ENCODE results near the gene RAI1.

Gene RAI1

GRCh38 chr17:17740615-17741348 lies 59.5 kb downstream of the RAI1 start:
- no peak for ATAC-seq
- no peak for TF ChIP-seq TCF4 (CRISPR knock-in tag; IDR thresholded peaks at IDR 0.05; ENCODE audit: borderline replicate concordance)
- no peak for TF ChIP-seq TOX (CRISPR knock-in tag; IDR thresholded peaks at IDR 0.05; ENCODE audit: borderline replicate concordance)
- TF ChIP-seq SNAI2 (CRISPR knock-in tag; IDR thresholded peaks at IDR 0.05), result no peak
- TF ChIP-seq BACH2 (CRISPR knock-in tag; IDR thresholded peaks at IDR 0.05; ENCODE audit: borderline replicate concordance), result no peak
- no peak for TF ChIP-seq ISL1 (CRISPR knock-in tag; IDR thresholded peaks at IDR 0.05)
- TF ChIP-seq ZNF8 (CRISPR knock-in tag; IDR thresholded peaks at IDR 0.05), result no peak
- TF ChIP-seq ZFP30 (CRISPR knock-in tag; IDR thresholded peaks at IDR 0.05), result no peak
- no peak for TF ChIP-seq OSR1 (CRISPR knock-in tag; IDR thresholded peaks at IDR 0.05)
- TF ChIP-seq TSHZ2 (CRISPR knock-in tag; IDR thresholded peaks at IDR 0.05), result no peak
- no peak for TF ChIP-seq RARB (CRISPR knock-in tag; IDR thresholded peaks at IDR 0.05)
- TF ChIP-seq ZFP3 (CRISPR knock-in tag; IDR thresholded peaks at IDR 0.05), result no peak
- no peak for TF ChIP-seq PPARA (CRISPR knock-in tag; IDR thresholded peaks at IDR 0.05; ENCODE audit: borderline replicate concordance)
- TF ChIP-seq ZNF565 (CRISPR knock-in tag; conservative IDR thresholded peaks at IDR 0.05; ENCODE audit: low read depth), result no peak
- TF ChIP-seq POU6F1 (CRISPR knock-in tag; IDR thresholded peaks at IDR 0.05; ENCODE audit: borderline replicate concordance, low read depth), result no peak
- no peak for TF ChIP-seq ZC3H10 (CRISPR knock-in tag; IDR thresholded peaks at IDR 0.05)
- TF ChIP-seq ESRRG (CRISPR knock-in tag; IDR thresholded peaks at IDR 0.05), result no peak
- no peak for TF ChIP-seq ZNF70 (CRISPR knock-in tag; IDR thresholded peaks at IDR 0.05)
- TF ChIP-seq CREB5 (CRISPR knock-in tag; IDR thresholded peaks at IDR 0.05; ENCODE audit: low read depth), result no peak

- TF ChIP-seq SNAI2 (CRISPR knock-in tag; IDR thresholded peaks at IDR 0.05) (no peak), PPARA (CRISPR knock-in tag; IDR thresholded peaks at IDR 0.05; ENCODE audit: borderline replicate concordance) (no peak), ZC3H10 (CRISPR knock-in tag; IDR thresholded peaks at IDR 0.05) (no peak), ZNF565 (CRISPR knock-in tag; conservative IDR thresholded peaks at IDR 0.05; ENCODE audit: low read depth) (no peak), ZNF8 (CRISPR knock-in tag; IDR thresholded peaks at IDR 0.05) (no peak), POU6F1 (CRISPR knock-in tag; IDR thresholded peaks at IDR 0.05; ENCODE audit: borderline replicate concordance, low read depth) (no peak), ZFP3 (CRISPR knock-in tag; IDR thresholded peaks at IDR 0.05) (no peak), ISL1 (CRISPR knock-in tag; IDR thresholded peaks at IDR 0.05) (no peak), BACH2 (CRISPR knock-in tag; IDR thresholded peaks at IDR 0.05; ENCODE audit: borderline replicate concordance) (no peak), ESRRG (CRISPR knock-in tag; IDR thresholded peaks at IDR 0.05) (no peak), CSDC2 (CRISPR knock-in tag; IDR thresholded peaks at IDR 0.05) (no peak), ZNF70 (CRISPR knock-in tag; IDR thresholded peaks at IDR 0.05) (no peak), ZFP30 (CRISPR knock-in tag; IDR thresholded peaks at IDR 0.05) (no peak), CREB5 (CRISPR knock-in tag; IDR thresholded peaks at IDR 0.05; ENCODE audit: low read depth) (no peak), PATZ1 (CRISPR knock-in tag; IDR thresholded peaks at IDR 0.05; ENCODE audit: borderline replicate concordance) (no peak)
- ATAC-seq, result no peak
Measured at GRCh38 chr17:17741349-17742023, 60.2 kb downstream of the RAI1 start.

All from SK-N-SH treated with all-trans-retinoic acid at 6 μM for 48 hours (cell line).